ENCODE results near the gene CXCR4.
"Not testable (repeated sequence)": the region's sequence is repeated elsewhere in the genome, so short reads cannot be mapped to it uniquely, and the experiment has no call there.

Gene CXCR4

GRCh38 chr2:136093583-136093982 lies 24.4 kb downstream of the CXCR4 start:
- H3K4me1 ChIP-seq (ENCODE audit: control insufficient read depth, low read length), result no peaks in the 10 kb centered on the region
- H3K9me3 ChIP-seq (ENCODE audit: control insufficient read depth, insufficient read depth, low read length), result no peaks in the 10 kb centered on the region
- TF ChIP-seq EZH2phosphoT487 (IDR thresholded peaks at IDR 0.05; ENCODE audit: borderline replicate concordance, low read length), result no peak
- TF ChIP-seq CTCF (IDR thresholded peaks at IDR 0.05; ENCODE audit: low read depth, low read length, poor library complexity, severe bottlenecking), result no peak
- no peak overlapping the region for H3K4me2 ChIP-seq (ENCODE audit: low read length)
- H3K27me3 ChIP-seq (ENCODE audit: control insufficient read depth, low read length), result no peaks in the 10 kb centered on the region
- no peak overlapping the region for H3K4me3 ChIP-seq (ENCODE audit: low read length)
- no peaks in the 10 kb centered on the region for H4K20me1 ChIP-seq (ENCODE audit: control insufficient read depth, insufficient read depth, low read depth, low read length)
- no peaks in the 10 kb centered on the region for H3K36me3 ChIP-seq (ENCODE audit: control insufficient read depth, low read length)
- H3F3A ChIP-seq (ENCODE audit: control insufficient read depth, insufficient read depth), result no peaks in the 10 kb centered on the region
- no peaks in the 10 kb centered on the region for H3K79me2 ChIP-seq (ENCODE audit: control insufficient read depth, low read length)
- H3K9me2 ChIP-seq (replicated peaks; ENCODE audit: control insufficient read depth, low read length), result no peaks in the 10 kb centered on the region
- H3K27ac ChIP-seq (ENCODE audit: low read depth, low read length), result no peak overlapping the region

DNA sequence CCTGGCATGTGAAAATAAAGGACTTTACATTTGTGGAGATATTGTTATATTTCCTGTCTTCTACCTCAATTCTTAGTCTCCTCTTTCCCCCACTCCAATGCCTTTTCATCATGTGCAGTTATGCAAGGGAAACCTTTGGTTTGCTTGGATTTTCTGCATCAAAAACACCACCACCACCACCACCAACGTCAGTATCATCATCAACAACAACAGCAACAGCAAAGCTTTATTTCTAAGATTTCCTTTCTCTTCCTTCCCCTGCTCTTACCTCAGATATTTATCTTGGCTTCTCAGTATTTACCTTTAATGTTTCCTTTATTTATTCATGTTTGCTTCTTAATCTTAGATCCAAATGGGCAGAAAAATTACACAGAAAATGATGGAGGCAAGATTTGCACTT lies 26.1 kb downstream of the CXCR4 start:
- Histone ChIP-seq H4K20me1 (ENCODE audit: control insufficient read depth, insufficient read depth, low read depth, low read length) (no peaks in the 10 kb centered on the region), H3K4me1 (ENCODE audit: control insufficient read depth, low read length) (peaks cover 4% of the 10 kb centered on the region), H3K36me3 (ENCODE audit: control insufficient read depth, low read length) (no peaks in the 10 kb centered on the region), H3K79me2 (ENCODE audit: control insufficient read depth, low read length) (no peaks in the 10 kb centered on the region), H3F3A (ENCODE audit: control insufficient read depth, insufficient read depth) (no peaks in the 10 kb centered on the region), H3K27me3 (ENCODE audit: control insufficient read depth, low read length) (no peaks in the 10 kb centered on the region), H3K9me2 (replicated peaks; ENCODE audit: control insufficient read depth, low read length) (no peaks in the 10 kb centered on the region), H3K27ac (ENCODE audit: low read depth, low read length) (no peak overlapping the region), H3K4me2 (ENCODE audit: low read length) (no peak overlapping the region), H3K9me3 (ENCODE audit: control insufficient read depth, insufficient read depth, low read length) (no peaks in the 10 kb centered on the region), H3K4me3 (ENCODE audit: low read length) (no peak overlapping the region)
- no peak for TF ChIP-seq EZH2phosphoT487 (IDR thresholded peaks at IDR 0.05; ENCODE audit: borderline replicate concordance, low read length)

GRCh38 chr2:136087901-136088460 lies 30.0 kb downstream of the CXCR4 start:
- not testable (repeated sequence) for H3K27me3 ChIP-seq (ENCODE audit: control insufficient read depth, low read length); H3K27ac ChIP-seq (ENCODE audit: low read depth, low read length); H4K20me1 ChIP-seq (ENCODE audit: control insufficient read depth, insufficient read depth, low read depth, low read length); H3K9me2 ChIP-seq (replicated peaks; ENCODE audit: control insufficient read depth, low read length); H3K9me3 ChIP-seq (ENCODE audit: control insufficient read depth, insufficient read depth, low read length); H3K79me2 ChIP-seq (ENCODE audit: control insufficient read depth, low read length); H3F3A ChIP-seq (ENCODE audit: control insufficient read depth, insufficient read depth); H3K4me3 ChIP-seq (ENCODE audit: low read length); H3K4me2 ChIP-seq (ENCODE audit: low read length); H3K36me3 ChIP-seq (ENCODE audit: control insufficient read depth, low read length)
- H3K4me1 ChIP-seq (ENCODE audit: control insufficient read depth, low read length), result peaks cover 12% of the 10 kb centered on the region

GRCh38 chr2:136086253-136087016 lies 31.5 kb downstream of the CXCR4 start:
- Histone ChIP-seq H3K9me2 (replicated peaks; ENCODE audit: control insufficient read depth, low read length) (no peaks in the 10 kb centered on the region), H3K36me3 (ENCODE audit: control insufficient read depth, low read length) (no peaks in the 10 kb centered on the region), H3K79me2 (ENCODE audit: control insufficient read depth, low read length) (no peaks in the 10 kb centered on the region), H3K9me3 (ENCODE audit: control insufficient read depth, insufficient read depth, low read length) (no peaks in the 10 kb centered on the region), H3K27ac (ENCODE audit: low read depth, low read length) (no peak overlapping the region), H3K4me2 (ENCODE audit: low read length) (no peak overlapping the region), H3K27me3 (ENCODE audit: control insufficient read depth, low read length) (no peaks in the 10 kb centered on the region), H3K4me1 (ENCODE audit: control insufficient read depth, low read length) (peaks cover 12% of the 10 kb centered on the region), H3F3A (ENCODE audit: control insufficient read depth, insufficient read depth) (no peaks in the 10 kb centered on the region), H3K4me3 (ENCODE audit: low read length) (no peak overlapping the region), H4K20me1 (ENCODE audit: control insufficient read depth, insufficient read depth, low read depth, low read length) (no peaks in the 10 kb centered on the region)
- TF ChIP-seq CTCF (IDR thresholded peaks at IDR 0.05; ENCODE audit: low read depth, low read length, poor library complexity, severe bottlenecking) (no peak), EZH2phosphoT487 (IDR thresholded peaks at IDR 0.05; ENCODE audit: borderline replicate concordance, low read length) (no peak)

Measured in DOHH2 (cell line).